ENCODE results near the gene ZNF343. TPM values are rescaled to one million over a fixed set of nuclear protein-coding genes. Genes with fewer than 3 reads are reported as not detected.
A peak's percentile ranks its signal among the peaks of the same experiment; 100 is the strongest.
"Not testable (repeated sequence)": the region's sequence is repeated elsewhere in the genome, so short reads cannot be mapped to it uniquely, and the experiment has no call there.

Gene ZNF343
- total RNA-seq, 2 donors from 2014 or later, result 9.3 to 16.9 TPM

- Histone ChIP-seq H3K27me3 (replicated peaks; ENCODE audit: insufficient read depth) (no peaks in the 10 kb centered on the region), H3K4me3 (peak overlapping the region; percentile 98), H3K27ac (peak overlapping the region; percentile 78 to 99), H3K9me3 (no peaks in the 10 kb centered on the region), H3K36me3 (no peaks in the 10 kb centered on the region), H3K4me1 (ENCODE audit: control insufficient read depth in 1 of 2, low read depth in 2 of 2) (peaks cover 4 to 18% of the 10 kb centered on the region in 2 donors)
- ATAC-seq (ENCODE audit: insufficient number of reproducible peaks, low FRiP score, low read depth), result peak; percentile 36
- DNase-seq (ENCODE audit: low spot score), result no peak
- peak; percentile 31 for TF ChIP-seq CTCF (IDR thresholded peaks at IDR 0.05)
Observed at GRCh38 chr20:2524709-2525506, 16.2 kb upstream of the ZNF343 start.

DNA sequence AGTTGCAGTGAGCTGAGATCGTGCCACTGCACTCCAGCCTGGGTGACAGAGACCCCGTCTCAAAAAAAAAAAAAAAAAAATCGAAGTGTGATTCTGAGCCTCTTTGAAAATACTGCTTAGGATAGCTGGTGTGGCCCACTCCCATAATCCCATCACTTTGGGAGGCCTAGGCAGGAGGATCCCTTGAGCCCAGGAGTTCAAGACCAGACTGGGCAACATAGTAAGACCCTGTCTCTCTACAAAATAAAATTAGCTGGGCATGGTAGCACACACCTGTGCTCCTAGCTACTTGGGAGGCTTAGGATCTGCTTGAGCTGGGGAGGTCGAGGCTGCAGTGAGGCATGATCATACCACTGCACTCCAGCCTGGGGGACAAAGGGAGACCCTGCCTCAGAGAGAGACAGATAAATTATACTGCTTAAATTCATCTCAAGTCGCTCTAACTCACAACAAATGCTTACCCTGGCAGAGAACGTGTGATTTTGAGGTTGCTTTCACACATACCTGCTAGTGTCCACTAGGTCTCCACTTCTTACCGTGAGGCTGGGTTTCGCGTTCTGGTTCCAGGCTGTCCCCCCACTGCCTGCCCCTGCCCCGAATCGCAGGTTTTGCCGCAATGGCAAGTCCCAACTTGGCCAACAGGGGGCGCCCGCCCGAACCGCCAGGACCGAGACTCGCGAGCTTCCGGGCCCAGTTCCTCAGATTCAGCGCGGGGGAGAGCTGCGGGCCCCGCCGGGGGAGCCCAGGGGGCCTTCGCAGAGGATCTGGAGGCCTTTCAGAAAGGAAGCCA lies 15.4 kb upstream of the ZNF343 start:
- Histone ChIP-seq H3K9me3 (no peaks in the 10 kb centered on the region), H3K4me3 (peak overlapping the region; percentile 98), H3K4me1 (ENCODE audit: control insufficient read depth in 1 of 2, low read depth in 2 of 2) (peaks cover 4 to 18% of the 10 kb centered on the region in 2 donors), H3K27me3 (replicated peaks; ENCODE audit: insufficient read depth) (no peaks in the 10 kb centered on the region), H3K27ac (peak overlapping the region; percentile 78 to 99), H3K36me3 (no peaks in the 10 kb centered on the region)
- ATAC-seq (ENCODE audit: insufficient number of reproducible peaks, low FRiP score, low read depth) (peak; percentile 56), DNase-seq (ENCODE audit: low spot score) (peak; percentile 43)
- TF ChIP-seq CTCF (IDR thresholded peaks at IDR 0.05), result peak; percentile 99

GRCh38 chr20:2522826-2523429 lies 14.2 kb upstream of the ZNF343 start:
- H3K27me3 ChIP-seq (replicated peaks; ENCODE audit: insufficient read depth); ATAC-seq (ENCODE audit: insufficient number of reproducible peaks, low FRiP score, low read depth); H3K27ac ChIP-seq; H3K36me3 ChIP-seq; H3K4me3 ChIP-seq; H3K9me3 ChIP-seq; DNase-seq (ENCODE audit: low spot score): not testable (repeated sequence)
- H3K4me1 ChIP-seq (ENCODE audit: control insufficient read depth in 1 of 2, low read depth in 2 of 2), result peaks cover 4 to 18% of the 10 kb centered on the region in 2 donors

DNA sequence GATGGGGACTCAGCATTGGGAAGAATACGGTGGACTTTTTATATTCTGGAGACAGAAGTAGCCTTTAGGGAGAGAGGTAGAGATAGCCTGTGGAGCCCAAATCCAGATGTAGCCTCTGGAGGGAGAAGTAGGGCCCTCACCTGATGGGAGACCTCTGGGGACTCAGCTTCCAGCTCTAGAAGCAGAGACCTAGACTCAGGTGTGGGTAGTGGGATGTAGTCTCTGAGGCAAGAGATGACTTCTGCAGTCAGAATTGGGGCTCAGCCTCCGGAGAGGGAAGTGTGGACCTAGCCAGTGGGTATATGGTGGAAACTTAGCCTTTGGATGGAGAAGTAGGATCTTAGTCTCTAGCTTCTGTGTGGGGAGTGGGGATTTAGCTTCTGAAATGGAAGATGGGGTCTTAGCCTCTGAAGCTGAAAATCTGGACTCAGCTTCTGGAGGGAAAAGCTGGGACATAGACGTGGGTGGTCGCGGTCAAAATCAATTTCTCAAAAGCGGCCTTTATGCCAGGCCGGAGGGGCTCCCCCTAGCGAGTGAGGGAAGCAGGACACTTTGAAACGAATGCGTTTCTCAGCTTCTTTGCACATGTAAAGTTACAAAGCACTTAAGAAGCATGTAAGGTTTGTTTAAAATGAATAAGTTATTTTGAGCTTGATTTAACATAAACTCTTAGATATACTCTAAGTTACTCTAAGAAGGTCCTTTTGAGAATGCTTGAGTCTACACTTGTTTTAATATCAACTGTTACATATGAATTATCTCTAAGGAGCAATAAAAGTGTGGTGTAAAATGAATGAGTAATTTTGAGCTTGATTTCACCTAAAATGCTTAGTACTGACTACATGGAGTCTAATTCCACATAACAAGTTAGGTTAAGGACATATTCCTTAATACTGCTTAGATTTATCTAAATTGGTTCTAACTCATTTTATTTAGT lies 12.9 kb upstream of the ZNF343 start:
- Histone ChIP-seq H3K27ac (no peak overlapping the region), H3K9me3 (no peaks in the 10 kb centered on the region), H3K4me3 (no peak overlapping the region), H3K36me3 (no peaks in the 10 kb centered on the region), H3K27me3 (replicated peaks; ENCODE audit: insufficient read depth) (no peaks in the 10 kb centered on the region), H3K4me1 (ENCODE audit: control insufficient read depth in 1 of 2, low read depth in 2 of 2) (peaks cover 4 to 18% of the 10 kb centered on the region in 2 donors)
- DNase-seq (ENCODE audit: low spot score), result no peak
- no peak for ATAC-seq (ENCODE audit: insufficient number of reproducible peaks, low FRiP score, low read depth)
- TF ChIP-seq CTCF (IDR thresholded peaks at IDR 0.05), result peak; percentile 74

GRCh38 chr20:2520617-2521016 lies 11.9 kb upstream of the ZNF343 start:
- DNase-seq (ENCODE audit: low spot score), result no peak
- no peak overlapping the region for H3K4me3 ChIP-seq
- no peak for TF ChIP-seq CTCF (IDR thresholded peaks at IDR 0.05)
- no peak for ATAC-seq (ENCODE audit: insufficient number of reproducible peaks, low FRiP score, low read depth)
- H3K9me3 ChIP-seq, result no peaks in the 10 kb centered on the region
- no peaks in the 10 kb centered on the region for H3K27me3 ChIP-seq (replicated peaks; ENCODE audit: insufficient read depth)
- no peaks in the 10 kb centered on the region for H3K36me3 ChIP-seq
- no peak overlapping the region for H3K27ac ChIP-seq
- H3K4me1 ChIP-seq (ENCODE audit: control insufficient read depth in 1 of 2, low read depth in 2 of 2), result peaks cover 4 to 18% of the 10 kb centered on the region in 2 donors

Data from thoracic aorta (tissue), 2 donors.